DOHH2 (cell line): ENCODE results near the gene FBN1.

Experiments used
- EZH2phosphoT487 ChIP-seq: fragments of 200-600 bp; sonication (generic); IDR thresholded peaks from 2 replicates; pipeline ENCODE4 v1.6.1; 2017; ENCODE audit warnings: borderline replicate concordance, mild to moderate bottlenecking, antibody characterized with exemption, low read length, moderate library complexity, mixed read lengths
- TF ChIP-seq, protein P1 (sequence below): fragments of 200-600 bp; sonication (generic); IDR thresholded peaks from one replicate; pipeline ENCODE4 v1.5.1; 2014; ENCODE audit warnings: antibody characterized with exemption, mild to moderate bottlenecking, low read depth, low read length; ENCODE audit not compliant: poor library complexity, severe bottlenecking

GRCh38 chr15:48556159-48556897 is 89.2 kb downstream of the FBN1 start:
- TF ChIP-seq, protein P1, sequence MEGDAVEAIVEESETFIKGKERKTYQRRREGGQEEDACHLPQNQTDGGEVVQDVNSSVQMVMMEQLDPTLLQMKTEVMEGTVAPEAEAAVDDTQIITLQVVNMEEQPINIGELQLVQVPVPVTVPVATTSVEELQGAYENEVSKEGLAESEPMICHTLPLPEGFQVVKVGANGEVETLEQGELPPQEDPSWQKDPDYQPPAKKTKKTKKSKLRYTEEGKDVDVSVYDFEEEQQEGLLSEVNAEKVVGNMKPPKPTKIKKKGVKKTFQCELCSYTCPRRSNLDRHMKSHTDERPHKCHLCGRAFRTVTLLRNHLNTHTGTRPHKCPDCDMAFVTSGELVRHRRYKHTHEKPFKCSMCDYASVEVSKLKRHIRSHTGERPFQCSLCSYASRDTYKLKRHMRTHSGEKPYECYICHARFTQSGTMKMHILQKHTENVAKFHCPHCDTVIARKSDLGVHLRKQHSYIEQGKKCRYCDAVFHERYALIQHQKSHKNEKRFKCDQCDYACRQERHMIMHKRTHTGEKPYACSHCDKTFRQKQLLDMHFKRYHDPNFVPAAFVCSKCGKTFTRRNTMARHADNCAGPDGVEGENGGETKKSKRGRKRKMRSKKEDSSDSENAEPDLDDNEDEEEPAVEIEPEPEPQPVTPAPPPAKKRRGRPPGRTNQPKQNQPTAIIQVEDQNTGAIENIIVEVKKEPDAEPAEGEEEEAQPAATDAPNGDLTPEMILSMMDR = no peak
- TF ChIP-seq EZH2phosphoT487 = no peak
